ENCODE results near the gene ZNF445. TPM values are rescaled to one million over a fixed set of nuclear protein-coding genes. Genes with fewer than 3 reads are reported as not detected.

Gene ZNF445
- total RNA-seq, 1 experiment from 2014 or later: 19.0 TPM

DNA sequence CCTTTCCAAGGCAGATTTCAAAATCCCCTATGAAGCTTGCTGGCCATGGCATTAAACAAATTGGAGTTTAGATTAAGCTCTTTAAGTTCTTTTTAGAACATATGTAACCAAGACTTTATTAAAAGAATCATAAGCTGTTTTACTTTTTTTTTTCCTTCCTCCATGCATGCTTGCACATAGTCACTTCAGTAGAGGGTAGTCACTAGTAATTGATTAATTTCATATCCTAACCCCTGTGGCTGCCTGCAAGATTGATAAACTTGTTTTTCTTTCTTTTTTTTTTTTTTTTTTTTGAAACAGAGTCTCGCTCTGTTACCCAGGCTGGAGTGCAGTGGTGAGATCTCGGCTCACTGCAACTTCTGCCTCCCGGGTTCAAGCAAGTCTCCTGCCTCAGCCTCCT, 44.3 kb upstream of the ZNF445 start:
- Histone ChIP-seq H3K9me3 (no peaks in the 10 kb centered on the region), H3K4me1 (no peaks in the 10 kb centered on the region), H3K36me3 (ENCODE audit: control insufficient read depth, insufficient read depth, low read length) (no peaks in the 10 kb centered on the region), H3K4me3 (ENCODE audit: low read depth, low read length) (no peak overlapping the region), H3K27me3 (replicated peaks; ENCODE audit: control insufficient read depth, insufficient read depth, low read length) (no peaks in the 10 kb centered on the region)
- DNase-seq: no peak
- Mint-ChIP-seq H3K27ac (ENCODE audit: unreplicated experiment) (no peak overlapping the region), H3K36me3 (ENCODE audit: insufficient read depth, unreplicated experiment) (no peaks in the 10 kb centered on the region), H3K9me3 (ENCODE audit: unreplicated experiment) (no peaks in the 10 kb centered on the region), H3K27me3 (ENCODE audit: insufficient read depth, unreplicated experiment) (peaks cover 6% of the 10 kb centered on the region), H3K4me1 (ENCODE audit: low read depth, unreplicated experiment) (no peaks in the 10 kb centered on the region), H3K4me3 (ENCODE audit: unreplicated experiment) (no peak overlapping the region)
- intact Hi-C loops (cut with micrococcal nuclease; ENCODE audit: unreplicated experiment): no loop called here
- POLR2A ChIA-PET: interaction anchor here (1.2 kb wide), 1 partner anchor 11 kb away, joined by 3 read pairs; no protein-coding TSS in a partner anchor
- CTCF ChIA-PET: interaction anchor here (0.7 kb wide), 1 partner anchor 387 kb away, joined by 7 read pairs; no protein-coding TSS in a partner anchor
- TF ChIP-seq, protein P1, sequence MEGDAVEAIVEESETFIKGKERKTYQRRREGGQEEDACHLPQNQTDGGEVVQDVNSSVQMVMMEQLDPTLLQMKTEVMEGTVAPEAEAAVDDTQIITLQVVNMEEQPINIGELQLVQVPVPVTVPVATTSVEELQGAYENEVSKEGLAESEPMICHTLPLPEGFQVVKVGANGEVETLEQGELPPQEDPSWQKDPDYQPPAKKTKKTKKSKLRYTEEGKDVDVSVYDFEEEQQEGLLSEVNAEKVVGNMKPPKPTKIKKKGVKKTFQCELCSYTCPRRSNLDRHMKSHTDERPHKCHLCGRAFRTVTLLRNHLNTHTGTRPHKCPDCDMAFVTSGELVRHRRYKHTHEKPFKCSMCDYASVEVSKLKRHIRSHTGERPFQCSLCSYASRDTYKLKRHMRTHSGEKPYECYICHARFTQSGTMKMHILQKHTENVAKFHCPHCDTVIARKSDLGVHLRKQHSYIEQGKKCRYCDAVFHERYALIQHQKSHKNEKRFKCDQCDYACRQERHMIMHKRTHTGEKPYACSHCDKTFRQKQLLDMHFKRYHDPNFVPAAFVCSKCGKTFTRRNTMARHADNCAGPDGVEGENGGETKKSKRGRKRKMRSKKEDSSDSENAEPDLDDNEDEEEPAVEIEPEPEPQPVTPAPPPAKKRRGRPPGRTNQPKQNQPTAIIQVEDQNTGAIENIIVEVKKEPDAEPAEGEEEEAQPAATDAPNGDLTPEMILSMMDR (IDR thresholded peaks at IDR 0.05; ENCODE audit: insufficient read depth in 1 of 2, low read depth in 1 of 2, low read length in 1 of 2, severe bottlenecking in 1 of 2, unreplicated experiment in 1 of 2): no peak
- no TSS peak for BruUV-seq (replicated peaks)

DNA sequence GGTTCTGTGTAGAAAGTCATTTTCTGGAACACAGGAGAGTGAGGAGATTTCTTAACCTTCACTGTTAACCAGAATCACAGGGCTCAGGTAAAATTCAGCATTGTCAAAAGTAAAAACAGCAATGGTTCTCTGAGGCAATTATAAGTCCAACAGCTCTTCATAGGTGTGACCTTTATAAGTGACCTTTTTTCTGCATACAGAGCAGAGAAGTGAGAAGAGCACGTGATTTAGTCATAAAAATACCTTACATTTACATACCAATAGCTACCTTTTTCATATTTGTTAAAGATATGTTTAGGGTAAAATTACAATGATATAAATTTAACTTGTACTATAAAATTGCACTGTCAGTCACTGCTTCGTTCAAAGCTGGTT, 41.3 kb upstream of the ZNF445 start:
- Histone ChIP-seq H3K36me3 (ENCODE audit: control insufficient read depth, insufficient read depth, low read length) (no peaks in the 10 kb centered on the region), H3K4me3 (ENCODE audit: low read depth, low read length) (no peak overlapping the region), H3K9me3 (no peaks in the 10 kb centered on the region), H3K4me1 (no peaks in the 10 kb centered on the region), H3K27me3 (replicated peaks; ENCODE audit: control insufficient read depth, insufficient read depth, low read length) (no peaks in the 10 kb centered on the region)
- intact Hi-C loops (cut with micrococcal nuclease; ENCODE audit: unreplicated experiment): no loop called here
- ChIA-PET POLR2A (no interaction called here), CTCF (no interaction called here)
- H3K9me3 Mint-ChIP-seq (ENCODE audit: unreplicated experiment): no peaks in the 10 kb centered on the region
- H3K36me3 Mint-ChIP-seq (ENCODE audit: insufficient read depth, unreplicated experiment): no peaks in the 10 kb centered on the region
- peaks cover 3% of the 10 kb centered on the region for H3K27me3 Mint-ChIP-seq (ENCODE audit: insufficient read depth, unreplicated experiment)
- TF ChIP-seq, protein P1 (IDR thresholded peaks at IDR 0.05; ENCODE audit: insufficient read depth in 1 of 2, low read depth in 1 of 2, low read length in 1 of 2, severe bottlenecking in 1 of 2, unreplicated experiment in 1 of 2): no peak
- BruUV-seq (replicated peaks): no TSS peak
- H3K4me3 Mint-ChIP-seq (ENCODE audit: unreplicated experiment): no peak overlapping the region
- no peak for DNase-seq
- H3K27ac Mint-ChIP-seq (ENCODE audit: unreplicated experiment): no peak overlapping the region
- no peaks in the 10 kb centered on the region for H3K4me1 Mint-ChIP-seq (ENCODE audit: low read depth, unreplicated experiment)

DNA sequence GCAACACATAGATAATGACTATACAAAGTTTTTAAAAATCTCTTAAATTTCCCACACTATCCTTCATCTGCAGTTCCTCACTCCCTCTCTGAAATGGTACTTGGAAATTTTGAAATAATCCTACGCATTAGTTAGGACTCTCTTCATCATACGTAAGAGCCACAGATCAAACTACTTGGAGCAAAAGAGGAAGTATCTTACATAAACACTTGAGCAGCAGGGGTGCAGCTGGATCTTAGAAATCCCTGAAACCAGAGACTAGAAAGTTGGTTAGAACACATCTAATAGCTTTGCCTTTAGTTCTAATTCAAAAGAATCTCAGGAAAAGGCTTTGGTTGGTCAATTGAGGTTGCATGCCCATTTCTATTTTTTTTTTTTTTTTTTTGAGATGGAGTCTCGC, 38.8 kb upstream of the ZNF445 start:
- ChIA-PET CTCF (no interaction called here), POLR2A (no interaction called here)
- no peak overlapping the region for H3K4me3 Mint-ChIP-seq (ENCODE audit: unreplicated experiment)

More for the DNA sequence above, 38.8 kb upstream of the ZNF445 start:
- no peak for DNase-seq
- Mint-ChIP-seq H3K9me3 (ENCODE audit: unreplicated experiment) (no peaks in the 10 kb centered on the region), H3K36me3 (ENCODE audit: insufficient read depth, unreplicated experiment) (no peaks in the 10 kb centered on the region), H3K4me1 (ENCODE audit: low read depth, unreplicated experiment) (peaks cover 6% of the 10 kb centered on the region), H3K27me3 (ENCODE audit: insufficient read depth, unreplicated experiment) (no peaks in the 10 kb centered on the region), H3K27ac (ENCODE audit: unreplicated experiment) (no peak overlapping the region)
- intact Hi-C loops (cut with micrococcal nuclease; ENCODE audit: unreplicated experiment): no loop called here
- Histone ChIP-seq H3K4me3 (ENCODE audit: low read depth, low read length) (no peak overlapping the region), H3K27me3 (replicated peaks; ENCODE audit: control insufficient read depth, insufficient read depth, low read length) (no peaks in the 10 kb centered on the region), H3K36me3 (ENCODE audit: control insufficient read depth, insufficient read depth, low read length) (no peaks in the 10 kb centered on the region), H3K9me3 (no peaks in the 10 kb centered on the region), H3K4me1 (peaks cover 7% of the 10 kb centered on the region; the same call in 1 of the 2 replicates)
- TF ChIP-seq, protein P1 (IDR thresholded peaks at IDR 0.05; ENCODE audit: insufficient read depth in 1 of 2, low read depth in 1 of 2, low read length in 1 of 2, severe bottlenecking in 1 of 2, unreplicated experiment in 1 of 2): no peak
- BruUV-seq (replicated peaks): no TSS peak

All from Caco-2 (cell line).